ENCODE measurements around the gene B3GNT8.
"Not testable (repeated sequence)": the region's sequence is repeated elsewhere in the genome, so short reads cannot be mapped to it uniquely, and the experiment has no call there.

B3GNT8 gene

DNA sequence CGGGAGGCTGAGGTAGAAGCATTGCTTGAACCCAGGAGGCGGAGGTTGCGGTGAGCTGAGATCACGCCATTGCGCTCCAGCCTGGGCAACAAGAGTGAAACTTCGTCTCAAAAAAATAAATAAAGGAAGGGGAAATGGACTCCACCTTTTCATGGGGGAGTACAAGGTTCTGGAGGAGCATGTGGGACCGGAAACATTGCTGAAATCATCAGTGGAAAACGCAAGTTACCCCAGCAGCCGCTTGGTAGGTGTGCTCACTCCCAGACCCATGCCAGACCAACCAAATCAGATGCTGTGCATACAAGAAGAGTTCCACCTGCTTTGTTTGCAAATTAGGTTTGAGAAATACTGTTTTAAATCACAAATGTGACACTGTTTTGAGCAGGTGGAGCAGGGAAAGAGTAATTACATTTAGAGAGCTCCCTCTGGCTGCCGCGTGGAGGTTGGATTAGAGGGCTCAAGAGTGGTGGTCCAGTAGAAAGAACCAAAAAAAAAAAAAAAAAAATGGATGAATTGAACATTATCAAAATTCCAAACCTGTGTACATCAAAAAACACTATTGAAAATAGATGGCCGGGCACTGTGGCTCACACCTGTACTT is 20.7 kb upstream of the B3GNT8 start:
- DNase-seq (ENCODE audit: low read depth) = no peak
- Histone ChIP-seq H3K9ac (ENCODE audit: low read length) (no peak overlapping the region), H3K36me3 (ENCODE audit: control insufficient read depth, insufficient read depth, low read length, severe bottlenecking) (no peaks in the 10 kb centered on the region), H3K4me3 (ENCODE audit: low read length) (no peak overlapping the region), H3K27me3 (replicated peaks; ENCODE audit: control insufficient read depth, insufficient read depth, low read length) (peaks cover 49% of the 10 kb centered on the region), H3K4me1 (ENCODE audit: control insufficient read depth, insufficient read depth, low read length) (no peaks in the 10 kb centered on the region), H3K9me3 (ENCODE audit: control insufficient read depth, low read length) (no peaks in the 10 kb centered on the region)

DNA sequence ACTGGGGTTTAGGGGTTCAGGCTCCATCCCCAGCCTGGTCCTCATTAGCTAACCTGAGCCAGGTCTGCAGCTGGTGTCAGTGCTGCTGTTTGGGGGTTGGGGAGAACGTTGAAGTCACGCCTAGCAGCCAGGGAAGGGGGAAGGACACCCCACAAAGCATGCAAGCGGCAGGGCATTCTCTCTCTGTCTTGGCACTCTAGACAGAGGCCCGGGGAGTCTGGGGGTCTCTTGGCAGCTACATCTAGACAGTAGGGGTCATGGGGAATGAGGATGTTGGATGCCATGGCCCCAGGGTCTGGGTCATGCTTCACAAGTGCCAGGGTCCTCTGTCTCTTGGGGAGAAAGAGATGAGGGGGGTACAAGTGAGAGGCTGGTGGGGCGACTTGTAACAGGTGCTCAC is 18.4 kb upstream of the B3GNT8 start:
- Histone ChIP-seq H3K4me3 (ENCODE audit: low read length) (no peak overlapping the region), H3K36me3 (ENCODE audit: control insufficient read depth, insufficient read depth, low read length, severe bottlenecking) (no peaks in the 10 kb centered on the region), H3K9me3 (ENCODE audit: control insufficient read depth, low read length) (no peaks in the 10 kb centered on the region), H3K4me1 (ENCODE audit: control insufficient read depth, insufficient read depth, low read length) (no peaks in the 10 kb centered on the region), H3K27me3 (replicated peaks; ENCODE audit: control insufficient read depth, insufficient read depth, low read length) (peaks cover 43% of the 10 kb centered on the region), H3K9ac (ENCODE audit: low read length) (no peak overlapping the region)
- no peak for DNase-seq (ENCODE audit: low read depth)

DNA sequence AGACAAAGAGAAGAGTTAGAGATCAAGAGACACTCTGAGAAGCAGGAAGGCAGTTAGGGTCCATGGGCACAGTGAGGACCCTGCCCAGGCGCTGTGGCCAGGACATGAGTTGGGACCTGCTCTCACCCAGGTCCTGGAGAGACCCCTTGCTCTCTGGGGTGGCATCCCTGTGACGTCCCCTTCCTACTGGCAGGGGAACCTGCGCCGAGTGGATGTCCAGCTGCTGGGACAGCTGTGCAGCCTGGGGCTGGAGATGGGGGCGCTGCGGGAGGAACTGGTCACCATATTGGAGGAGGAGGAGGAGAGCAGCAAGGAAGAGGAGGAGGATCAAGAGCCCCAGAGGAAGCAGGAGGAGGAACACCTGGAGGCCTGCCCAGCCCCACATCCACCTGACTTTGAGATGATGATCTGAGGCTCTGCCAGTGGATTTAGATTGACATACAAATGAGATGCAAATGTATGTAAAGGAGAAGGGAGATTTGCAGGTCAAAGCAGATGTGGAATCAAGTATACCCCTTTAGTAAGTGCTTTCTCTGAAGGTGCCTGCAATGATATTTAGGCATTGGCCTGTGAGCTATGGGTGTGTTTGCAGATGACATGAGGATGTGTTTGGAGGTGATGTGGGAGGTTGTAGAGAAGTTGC is 16.8 kb upstream of the B3GNT8 start:
- DNase-seq (ENCODE audit: low read depth) = no peak
- peaks cover 41% of the 10 kb centered on the region for H3K27me3 ChIP-seq (replicated peaks; ENCODE audit: control insufficient read depth, insufficient read depth, low read length)
- H3K4me1 ChIP-seq (ENCODE audit: control insufficient read depth, insufficient read depth, low read length) = peaks cover 7% of the 10 kb centered on the region
- no peaks in the 10 kb centered on the region for H3K36me3 ChIP-seq (ENCODE audit: control insufficient read depth, insufficient read depth, low read length, severe bottlenecking)
- H3K4me3 ChIP-seq (ENCODE audit: low read length) = no peak overlapping the region
- no peaks in the 10 kb centered on the region for H3K9me3 ChIP-seq (ENCODE audit: control insufficient read depth, low read length)
- H3K9ac ChIP-seq (ENCODE audit: low read length) = no peak overlapping the region

DNA sequence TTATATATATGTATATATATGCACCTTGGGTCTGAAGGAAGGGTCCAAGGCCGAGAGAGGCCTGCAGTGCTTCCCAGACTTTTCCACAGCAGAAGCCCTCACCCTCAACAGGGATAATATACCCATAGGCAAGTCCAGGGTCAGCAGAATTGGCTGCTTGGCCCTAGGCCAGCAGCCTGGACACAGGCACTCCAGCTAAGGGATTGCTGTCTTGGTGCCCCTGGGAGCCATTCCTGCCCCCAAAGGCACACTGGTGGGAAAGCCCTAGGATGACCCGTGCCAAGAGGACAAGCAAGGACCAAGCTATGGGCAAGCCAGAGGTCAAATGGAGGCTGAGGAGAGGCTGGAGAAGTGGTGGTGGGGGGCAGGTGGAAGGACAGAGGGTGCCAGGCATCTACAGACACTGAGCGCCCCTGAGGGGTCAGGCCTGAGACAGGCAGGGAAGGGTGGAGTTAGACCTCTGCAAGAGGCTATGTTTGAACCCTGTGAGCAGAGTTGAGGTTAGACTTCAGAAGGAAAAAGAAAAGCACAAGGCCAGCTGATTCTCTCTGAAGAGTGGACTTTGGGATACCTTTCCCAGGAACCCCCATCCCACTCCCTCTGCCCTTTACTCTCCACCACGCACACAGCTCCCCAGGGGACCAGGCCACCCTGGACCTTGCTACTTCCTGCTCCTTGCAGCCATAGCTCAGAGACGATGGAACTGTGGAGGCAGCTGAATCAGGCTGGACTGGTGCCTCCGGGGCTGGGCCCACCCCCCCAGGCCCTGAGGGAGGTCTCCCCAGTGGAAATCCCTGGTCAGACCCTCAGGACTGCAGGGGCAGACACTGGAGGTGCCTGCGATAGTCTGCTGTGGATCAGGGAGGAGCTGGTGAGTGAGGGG is 15.5 kb upstream of the B3GNT8 start, which contains the start of gene ERICH4:
Gene ERICH4, plus strand, starts transcription at position 684 of the 883 bp plus-strand sequence. Its CDS starts 14 bp downstream, at position 698.
- H3K4me3 ChIP-seq (ENCODE audit: low read length) = no peak within 1 kb of the TSS
- no peaks in the 10 kb centered on the region for H3K9me3 ChIP-seq (ENCODE audit: control insufficient read depth, low read length)
- H3K4me1 ChIP-seq (ENCODE audit: control insufficient read depth, insufficient read depth, low read length) = peaks cover 9% of the 10 kb centered on the region
- H3K9ac ChIP-seq (ENCODE audit: low read length) = no peak within 1 kb of the TSS
- peaks cover 34% of the 10 kb centered on the region for H3K27me3 ChIP-seq (replicated peaks; ENCODE audit: control insufficient read depth, insufficient read depth, low read length)
- DNase-seq (ENCODE audit: low read depth) = no peak
- no peaks in the 10 kb centered on the region for H3K36me3 ChIP-seq (ENCODE audit: control insufficient read depth, insufficient read depth, low read length, severe bottlenecking)

DNA sequence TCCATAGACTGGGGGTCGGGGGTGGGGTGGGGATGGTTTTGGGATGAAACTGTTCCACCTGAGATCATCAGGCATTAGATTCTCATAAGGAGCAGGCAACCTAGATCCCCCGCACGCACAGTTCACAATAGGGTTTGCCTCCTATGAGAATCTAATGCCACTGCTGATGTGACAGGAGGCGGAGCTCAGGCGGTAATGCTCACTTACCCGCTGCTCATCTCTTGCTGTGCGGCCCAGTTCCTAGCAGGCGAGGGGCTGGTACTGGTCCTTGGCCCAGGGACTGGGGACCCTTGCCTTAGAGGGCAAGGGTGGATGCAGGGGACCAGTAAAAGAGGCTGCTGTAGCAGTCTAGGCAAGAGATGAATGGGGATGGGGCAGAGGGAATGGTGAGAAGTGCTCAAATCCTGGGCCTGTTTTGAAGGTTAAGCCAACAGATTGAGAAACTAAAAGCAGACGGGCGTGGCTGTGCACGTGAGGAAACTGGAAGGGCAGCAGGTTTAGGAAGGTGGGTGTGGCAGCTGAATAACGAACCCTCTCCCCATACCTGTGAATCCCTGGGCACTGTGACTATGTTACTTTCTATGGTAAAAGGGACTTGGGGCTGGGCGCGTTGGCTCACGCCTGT is 14.3 kb upstream of the B3GNT8 start:
- Histone ChIP-seq H3K9me3 (ENCODE audit: control insufficient read depth, low read length) (no peaks in the 10 kb centered on the region), H3K27me3 (replicated peaks; ENCODE audit: control insufficient read depth, insufficient read depth, low read length) (peaks cover 22% of the 10 kb centered on the region), H3K4me1 (ENCODE audit: control insufficient read depth, insufficient read depth, low read length) (peaks cover 9% of the 10 kb centered on the region), H3K4me3 (ENCODE audit: low read length) (no peak overlapping the region), H3K36me3 (ENCODE audit: control insufficient read depth, insufficient read depth, low read length, severe bottlenecking) (no peaks in the 10 kb centered on the region), H3K9ac (ENCODE audit: low read length) (no peak overlapping the region)
- no peak for DNase-seq (ENCODE audit: low read depth)

DNA sequence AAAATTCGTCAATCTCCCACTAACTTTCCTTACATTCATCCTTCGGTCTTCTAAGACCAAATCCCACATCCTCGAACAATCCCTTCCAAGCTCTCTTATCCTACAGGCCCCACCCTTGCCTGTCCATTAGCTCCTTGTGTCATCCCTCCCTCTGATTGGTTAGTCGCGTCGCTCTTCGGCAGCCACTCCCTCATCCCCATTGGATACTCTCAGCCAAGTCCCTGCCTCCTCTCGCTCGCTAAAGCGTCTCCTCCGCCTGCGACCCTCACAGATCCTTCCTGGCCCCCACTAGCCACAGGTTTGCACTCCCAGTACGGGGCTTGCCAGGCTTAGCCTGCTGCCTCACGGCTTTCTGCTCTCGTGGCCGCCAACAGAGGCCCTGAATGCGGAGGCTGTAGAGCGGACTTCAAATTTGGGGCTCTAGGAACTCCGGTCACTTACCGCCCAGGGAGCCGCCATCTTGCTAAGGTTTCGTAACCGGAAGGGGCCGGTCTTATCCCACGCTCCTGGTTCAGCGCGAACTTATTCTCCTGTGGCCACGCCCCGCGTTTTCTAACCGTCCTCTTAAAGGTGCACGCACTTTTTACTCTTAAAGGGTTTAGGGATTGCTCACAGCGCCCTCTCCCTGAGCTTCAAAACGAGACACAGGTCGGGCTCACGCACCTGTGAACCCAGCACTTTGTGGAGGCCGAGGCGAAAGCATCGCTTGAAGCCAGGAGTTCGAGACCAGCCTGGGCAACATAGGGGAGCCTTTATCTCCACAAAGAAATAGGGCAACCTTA is 12.5 kb upstream of the B3GNT8 start, which contains the start of gene DMAC2:
Gene DMAC2, minus strand, starts transcription at position 472 of the 782 bp plus-strand sequence. Its CDS starts 13 bp downstream, at position 459.
- Histone ChIP-seq H3K9ac (ENCODE audit: low read length) (peak within 1 kb of the TSS; percentile 91), H3K27me3 (replicated peaks; ENCODE audit: control insufficient read depth, insufficient read depth, low read length) (peaks cover 16% of the 10 kb centered on the region), H3K9me3 (ENCODE audit: control insufficient read depth, low read length) (no peaks in the 10 kb centered on the region), H3K4me3 (ENCODE audit: low read length) (peak within 1 kb of the TSS; percentile 96), H3K36me3 (ENCODE audit: control insufficient read depth, insufficient read depth, low read length, severe bottlenecking) (no peaks in the 10 kb centered on the region), H3K4me1 (ENCODE audit: control insufficient read depth, insufficient read depth, low read length) (peaks cover 9% of the 10 kb centered on the region)
- DNase-seq (ENCODE audit: low read depth) = peak; percentile 100

DNA sequence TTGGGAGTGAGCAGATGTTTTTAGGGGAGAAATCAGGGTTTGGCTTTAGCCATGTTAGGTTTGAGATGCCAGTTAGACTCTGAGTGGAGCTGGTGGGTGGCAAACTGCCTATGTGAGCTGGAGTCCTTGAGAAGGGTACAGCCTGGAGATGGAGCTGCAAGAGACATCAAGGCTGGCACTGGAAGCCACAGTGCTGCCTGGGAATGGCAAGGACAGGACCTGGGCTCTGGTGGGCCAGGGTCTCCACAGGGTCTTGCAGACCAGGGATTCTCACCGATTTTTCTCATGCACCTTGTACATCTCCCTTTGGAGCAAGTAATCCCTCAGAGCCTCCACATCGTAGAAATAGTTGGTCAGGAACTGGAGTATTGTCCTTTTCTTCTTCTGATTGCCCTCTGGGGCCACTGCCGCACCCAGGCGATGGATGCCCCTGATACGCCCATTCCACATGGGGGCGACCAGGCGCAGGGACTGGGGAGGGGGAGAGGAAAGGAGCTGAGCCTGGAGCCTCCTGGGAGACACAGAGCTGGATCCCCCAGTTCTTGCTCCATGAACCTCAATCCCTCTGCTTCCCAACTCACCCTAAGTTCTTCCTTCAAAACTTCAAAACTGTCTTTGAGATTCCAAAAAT is 10.9 kb upstream of the B3GNT8 start:
- H3K36me3 ChIP-seq (ENCODE audit: control insufficient read depth, insufficient read depth, low read length, severe bottlenecking) = peaks cover 4% of the 10 kb centered on the region
- peaks cover 3% of the 10 kb centered on the region for H3K27me3 ChIP-seq (replicated peaks; ENCODE audit: control insufficient read depth, insufficient read depth, low read length)
- H3K9me3 ChIP-seq (ENCODE audit: control insufficient read depth, low read length) = no peaks in the 10 kb centered on the region
- H3K4me3 ChIP-seq (ENCODE audit: low read length) = no peak overlapping the region
- H3K9ac ChIP-seq (ENCODE audit: low read length) = no peak overlapping the region
- peaks cover 9% of the 10 kb centered on the region for H3K4me1 ChIP-seq (ENCODE audit: control insufficient read depth, insufficient read depth, low read length)
- no peak for DNase-seq (ENCODE audit: low read depth)

DNA sequence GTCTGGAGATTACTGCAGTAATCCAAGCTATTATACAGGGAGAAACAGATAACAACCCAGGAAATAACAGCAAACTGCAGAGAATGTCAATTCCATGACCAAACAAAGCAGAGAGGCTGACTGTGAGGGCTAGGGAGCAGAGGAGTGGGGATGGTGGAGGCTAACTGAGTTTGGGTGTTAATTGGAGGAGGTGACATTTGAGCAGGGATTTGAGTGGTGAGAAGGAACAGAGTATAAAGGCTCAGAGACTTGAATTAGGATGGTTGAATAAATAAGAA is 9.4 kb upstream of the B3GNT8 start:
- Histone ChIP-seq H3K4me1 (ENCODE audit: control insufficient read depth, insufficient read depth, low read length) (peaks cover 9% of the 10 kb centered on the region), H3K9me3 (ENCODE audit: control insufficient read depth, low read length) (no peaks in the 10 kb centered on the region), H3K36me3 (ENCODE audit: control insufficient read depth, insufficient read depth, low read length, severe bottlenecking) (peaks cover 18% of the 10 kb centered on the region), H3K9ac (ENCODE audit: low read length) (no peak overlapping the region), H3K27me3 (replicated peaks; ENCODE audit: control insufficient read depth, insufficient read depth, low read length) (no peaks in the 10 kb centered on the region), H3K4me3 (ENCODE audit: low read length) (no peak overlapping the region)
- no peak for DNase-seq (ENCODE audit: low read depth)

DNA sequence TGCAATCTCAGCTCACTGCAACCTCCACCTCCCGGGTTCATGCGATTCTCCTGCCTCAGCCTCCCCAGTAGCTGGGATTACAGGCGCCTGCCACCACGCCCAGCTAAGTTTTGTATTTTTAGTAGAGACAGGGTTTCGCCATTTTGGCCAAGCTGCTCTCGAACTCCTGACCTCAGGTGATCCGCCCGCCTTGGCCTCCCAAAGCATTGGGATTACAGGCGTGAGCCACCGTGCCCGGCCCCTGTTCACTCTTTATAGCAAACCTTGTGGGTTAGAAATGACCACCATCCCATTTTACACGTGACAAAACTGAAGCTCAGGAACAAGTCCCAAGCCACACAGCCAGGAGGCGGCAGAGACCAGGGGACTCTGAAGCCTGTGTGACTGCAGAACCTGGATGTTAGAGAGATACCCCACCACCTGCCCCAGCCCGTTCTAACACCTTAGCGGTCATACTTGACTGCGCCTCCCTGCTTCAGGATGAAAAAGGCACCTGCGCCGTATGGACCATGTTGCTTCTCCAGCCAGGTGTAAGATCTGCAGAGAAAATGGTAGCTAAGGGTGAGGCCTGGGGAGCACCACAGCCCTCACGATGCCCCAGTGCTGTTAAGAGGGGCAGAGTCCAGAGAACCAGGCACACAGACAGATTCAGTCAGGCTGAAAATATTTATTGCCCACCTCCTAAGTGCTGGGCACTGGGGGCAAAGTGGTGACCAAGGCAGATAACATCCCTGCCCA is 8.9 kb upstream of the B3GNT8 start:
- Histone ChIP-seq H3K9ac (ENCODE audit: low read length) (no peak overlapping the region), H3K36me3 (ENCODE audit: control insufficient read depth, insufficient read depth, low read length, severe bottlenecking) (peaks cover 23% of the 10 kb centered on the region), H3K4me1 (ENCODE audit: control insufficient read depth, insufficient read depth, low read length) (peaks cover 9% of the 10 kb centered on the region), H3K9me3 (ENCODE audit: control insufficient read depth, low read length) (no peaks in the 10 kb centered on the region), H3K27me3 (replicated peaks; ENCODE audit: control insufficient read depth, insufficient read depth, low read length) (no peaks in the 10 kb centered on the region), H3K4me3 (ENCODE audit: low read length) (no peak overlapping the region)
- DNase-seq (ENCODE audit: low read depth) = no peak

DNA sequence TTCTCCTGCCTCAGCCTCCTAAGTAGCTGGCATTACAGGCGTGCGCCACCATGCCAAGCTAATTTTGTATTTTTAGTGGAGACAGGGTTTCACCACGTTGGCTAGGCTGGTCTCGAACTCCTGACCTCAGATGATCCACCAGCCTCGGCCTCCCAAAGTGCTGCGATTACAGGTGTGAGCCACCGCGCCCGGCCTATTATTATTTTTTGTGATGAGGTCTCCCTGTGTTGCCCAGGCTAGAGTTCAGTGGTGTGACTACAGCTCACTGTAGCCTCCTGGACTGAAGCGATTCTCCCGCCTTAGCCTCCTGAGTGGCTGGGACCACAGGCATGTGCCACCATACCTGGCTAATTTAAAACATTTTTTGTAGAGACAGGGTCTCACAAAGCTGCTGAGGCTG is 8.2 kb upstream of the B3GNT8 start:
- H3K4me1 ChIP-seq (ENCODE audit: control insufficient read depth, insufficient read depth, low read length); H3K9ac ChIP-seq (ENCODE audit: low read length); H3K4me3 ChIP-seq (ENCODE audit: low read length); H3K9me3 ChIP-seq (ENCODE audit: control insufficient read depth, low read length); H3K27me3 ChIP-seq (replicated peaks; ENCODE audit: control insufficient read depth, insufficient read depth, low read length); DNase-seq (ENCODE audit: low read depth): not testable (repeated sequence)
- peaks cover 24% of the 10 kb centered on the region for H3K36me3 ChIP-seq (ENCODE audit: control insufficient read depth, insufficient read depth, low read length, severe bottlenecking)

All from adipocyte (in vitro differentiated cells).